WTC11 (cell line): ENCODE results near the gene BTN3A1. TPM values are rescaled to one million over a fixed set of nuclear protein-coding genes. Genes with fewer than 3 reads are reported as not detected.

Experiments
- ATAC-seq: fragments of 200-7000 bp; cut with Tn5 transposase; 2 replicates; pipeline ENCODE4 v1.10.0; 2021; ENCODE audit warnings: mild to moderate bottlenecking, moderate library complexity
- CTCF ChIA-PET: fragments of 300-600 bp; sonication (Branson Sonifier 250); formaldehyde crosslinking; loops from one replicate; lab custom pipeline; 2021; ENCODE audit warnings: antibody characterized with exemption; lab: Charles Lee
- POLR2A ChIA-PET: fragments of 350-600 bp; sonication (Branson Sonifier 250); formaldehyde crosslinking; loops from one replicate; lab custom pipeline; 2021; ENCODE audit warnings: antibody characterized with exemption; lab: Charles Lee
- DNase-seq: peaks from one replicate; pipeline ENCODE4 v3.0.0; 2021; ENCODE audit warnings: low spot score
- H3K27ac Mint-ChIP-seq: 2 replicates; pipeline ENCODE4 v1.8.0; 2021; ENCODE audit warnings: mixed read lengths
- H3K27me3 Mint-ChIP-seq: 2 replicates; pipeline ENCODE4 v1.8.0; 2021; ENCODE audit warnings: low read depth, mild to moderate bottlenecking, moderate library complexity, mixed read lengths
- H3K36me3 Mint-ChIP-seq: 2 replicates; pipeline ENCODE4 v1.8.0; 2021; ENCODE audit warnings: mixed read lengths
- H3K4me1 Mint-ChIP-seq: 2 replicates; pipeline ENCODE4 v1.8.0; 2022; ENCODE audit warnings: mixed read lengths
- H3K4me3 Mint-ChIP-seq: 2 replicates; pipeline ENCODE4 v1.8.0; 2021; ENCODE audit warnings: mild to moderate bottlenecking, moderate library complexity, mixed read lengths
- H3K9me3 Mint-ChIP-seq: 2 replicates; pipeline ENCODE4 v1.8.0; 2021; ENCODE audit warnings: mixed read lengths
- AFF4 ChIP-seq: sonication (generic); formaldehyde crosslinking; IDR thresholded peaks from 2 replicates; pipeline ENCODE4 v1.8.1; 2023; ENCODE audit warnings: mild to moderate bottlenecking, missing genetic modification reagents, borderline replicate concordance
- ATF3 ChIP-seq: sonication (generic); formaldehyde crosslinking; conservative IDR thresholded peaks from 2 replicates; pipeline ENCODE4 v1.8.1; 2022; ENCODE audit warnings: mild to moderate bottlenecking, missing genetic modification reagents
- ATF6 ChIP-seq: sonication (generic); formaldehyde crosslinking; IDR thresholded peaks from 2 replicates; pipeline ENCODE4 v1.8.1; 2023; ENCODE audit warnings: mild to moderate bottlenecking, missing genetic modification reagents
- CDX4 ChIP-seq: fragments of 250-450 bp; sonication (Bioruptor Pico); IDR thresholded peaks from 2 replicates; pipeline ENCODE4 v1.9.0; 2021; ENCODE audit warnings: moderate library complexity, mild to moderate bottlenecking, inconsistent platforms, borderline replicate concordance
- CREB1 ChIP-seq: sonication (generic); formaldehyde crosslinking; IDR thresholded peaks from 2 replicates; pipeline ENCODE4 v1.8.0; 2023; ENCODE audit warnings: mild to moderate bottlenecking, missing genetic modification reagents
- CREM ChIP-seq: sonication (generic); formaldehyde crosslinking; IDR thresholded peaks from 2 replicates; pipeline ENCODE4 v1.8.1; 2022; ENCODE audit warnings: mild to moderate bottlenecking, missing genetic modification reagents, moderate library complexity
- ELF4 ChIP-seq: sonication (generic); formaldehyde crosslinking; IDR thresholded peaks from 2 replicates; pipeline ENCODE4 v1.8.1; 2022; ENCODE audit warnings: low read depth, mild to moderate bottlenecking, moderate library complexity, missing genetic modification reagents
- ESRRA ChIP-seq: sonication (generic); formaldehyde crosslinking; IDR thresholded peaks from 2 replicates; pipeline ENCODE4 v1.8.1; 2022; ENCODE audit warnings: mild to moderate bottlenecking, missing genetic modification reagents, borderline replicate concordance
- IRF2 ChIP-seq: sonication (generic); formaldehyde crosslinking; IDR thresholded peaks from 2 replicates; pipeline ENCODE4 v1.8.0; 2022; ENCODE audit warnings: low read depth, missing genetic modification reagents, borderline replicate concordance
- JUN ChIP-seq: sonication (generic); formaldehyde crosslinking; IDR thresholded peaks from 2 replicates; pipeline ENCODE4 v1.8.0; 2023; ENCODE audit warnings: mild to moderate bottlenecking, missing genetic modification reagents
- MYBL2 ChIP-seq: sonication (generic); formaldehyde crosslinking; IDR thresholded peaks from 2 replicates; pipeline ENCODE4 v1.8.1; 2023; ENCODE audit warnings: mild to moderate bottlenecking, moderate library complexity, missing genetic modification reagents
- NFYB ChIP-seq: sonication (generic); formaldehyde crosslinking; conservative IDR thresholded peaks from 2 replicates; pipeline ENCODE4 v1.8.0; 2022; ENCODE audit warnings: low read depth, missing genetic modification reagents
- SMAD3 ChIP-seq: sonication (generic); formaldehyde crosslinking; IDR thresholded peaks from 2 replicates; pipeline ENCODE4 v1.8.0; 2022; ENCODE audit warnings: missing genetic modification reagents, mild to moderate bottlenecking, borderline replicate concordance
- SMAD4 ChIP-seq: sonication (generic); formaldehyde crosslinking; IDR thresholded peaks from 2 replicates; pipeline ENCODE4 v1.8.0; 2022; ENCODE audit warnings: mild to moderate bottlenecking, missing genetic modification reagents
- TP53 ChIP-seq: sonication (generic); formaldehyde crosslinking; IDR thresholded peaks from 2 replicates; pipeline ENCODE4 v1.8.1; 2023; ENCODE audit warnings: mild to moderate bottlenecking, missing genetic modification reagents
- ZNF317 ChIP-seq: sonication (generic); formaldehyde crosslinking; IDR thresholded peaks from 2 replicates; pipeline ENCODE4 v1.8.1; 2023; ENCODE audit warnings: low read depth, mild to moderate bottlenecking, moderate library complexity, missing genetic modification reagents, borderline replicate concordance
- ZNF396 ChIP-seq: fragments of 250-450 bp; sonication (Bioruptor Pico); IDR thresholded peaks from 2 replicates; pipeline ENCODE4 v1.8.0; 2021; ENCODE audit warnings: mild to moderate bottlenecking, moderate library complexity, borderline replicate concordance
- ZNF512 ChIP-seq: sonication (generic); formaldehyde crosslinking; IDR thresholded peaks from 2 replicates; pipeline ENCODE4 v1.8.1; 2022; ENCODE audit warnings: missing genetic modification reagents, borderline replicate concordance
- ZNF671 ChIP-seq: fragments of 250-450 bp; sonication (Bioruptor Pico); IDR thresholded peaks from 2 replicates; pipeline ENCODE4 v1.8.0; 2021; ENCODE audit warnings: mild to moderate bottlenecking
- total RNA-seq: library from RNA; stranded (reverse); gene quantifications from 3 replicates; pipeline ENCODE4 v1.2.3, GENCODE V29; 2021
- TF ChIP-seq, protein P1 (sequence below): sonication (generic); formaldehyde crosslinking; IDR thresholded peaks from 2 replicates; pipeline ENCODE4 v1.8.0; 2023; ENCODE audit warnings: missing genetic modification reagents

The BTN3A1 gene
- total RNA-seq, 1 experiment from 2014 or later: 4.5 TPM

DNA sequence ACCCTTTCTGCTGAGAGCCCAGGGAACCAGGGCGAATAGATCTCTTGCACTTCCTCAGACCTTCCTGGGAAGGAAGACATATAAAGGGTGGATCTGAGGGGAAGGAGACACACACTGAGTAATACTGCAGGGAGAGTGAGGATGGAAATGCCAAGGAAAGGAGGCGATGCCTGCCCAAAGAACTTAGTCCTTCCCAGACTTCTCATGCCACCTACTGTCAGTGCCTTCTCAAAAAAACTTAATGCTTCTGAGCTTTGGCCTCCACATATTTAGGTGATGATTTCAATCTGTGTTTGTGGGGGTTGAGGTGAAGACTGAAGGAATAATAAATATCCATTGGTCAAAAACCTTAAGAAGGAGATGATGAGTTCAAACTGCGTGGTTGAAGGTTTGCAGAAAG lies 9.7 kb downstream of the BTN3A1 start:
- Mint-ChIP-seq H3K27ac (no peak overlapping the region), H3K9me3 (peaks cover 4% of the 10 kb centered on the region), H3K4me1 (peaks cover 21% of the 10 kb centered on the region), H3K36me3 (peaks cover 2% of the 10 kb centered on the region; the same call in 1 of the 2 replicates), H3K27me3 (peaks cover 8% of the 10 kb centered on the region), H3K4me3 (no peak overlapping the region)
- CTCF ChIA-PET: interaction anchor here (0.9 to 1.3 kb wide), 3 partner anchors 9 to 70 kb away, joined by 3 to 14 read pairs (median 3); no protein-coding TSS in a partner anchor
- DNase-seq: no peak
- TF ChIP-seq JUN (CRISPR knock-in tag) (no peak), SMAD3 (no peak), ZNF671 (CRISPR knock-in tag) (no peak), SMAD4 (no peak), CREM (CRISPR knock-in tag) (no peak), ATF3 (CRISPR knock-in tag) (no peak), MYBL2 (CRISPR knock-in tag) (no peak)
- TF ChIP-seq, protein P1, sequence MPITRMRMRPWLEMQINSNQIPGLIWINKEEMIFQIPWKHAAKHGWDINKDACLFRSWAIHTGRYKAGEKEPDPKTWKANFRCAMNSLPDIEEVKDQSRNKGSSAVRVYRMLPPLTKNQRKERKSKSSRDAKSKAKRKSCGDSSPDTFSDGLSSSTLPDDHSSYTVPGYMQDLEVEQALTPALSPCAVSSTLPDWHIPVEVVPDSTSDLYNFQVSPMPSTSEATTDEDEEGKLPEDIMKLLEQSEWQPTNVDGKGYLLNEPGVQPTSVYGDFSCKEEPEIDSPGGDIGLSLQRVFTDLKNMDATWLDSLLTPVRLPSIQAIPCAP (CRISPR knock-in tag): no peak
- ATAC-seq: no peak
- POLR2A ChIA-PET: no interaction called here

GRCh38 chr6:26412228-26412627 lies 10.2 kb downstream of the BTN3A1 start:
- no peak overlapping the region for H3K27ac Mint-ChIP-seq
- ChIA-PET CTCF (interaction anchor here (0.9 to 1.3 kb wide), 3 partner anchors 8 to 71 kb away, joined by 3 to 14 read pairs (median 3); no protein-coding TSS in a partner anchor), POLR2A (no interaction called here)
- DNase-seq (no peak), ATAC-seq (peak; percentile 78)
- peaks cover 8% of the 10 kb centered on the region for H3K9me3 Mint-ChIP-seq
- H3K27me3 Mint-ChIP-seq: peaks cover 11% of the 10 kb centered on the region
- no peak overlapping the region for H3K4me3 Mint-ChIP-seq
- peaks cover 2% of the 10 kb centered on the region; the same call in 1 of the 2 replicates for H3K36me3 Mint-ChIP-seq
- peaks cover 21% of the 10 kb centered on the region for H3K4me1 Mint-ChIP-seq
- TF ChIP-seq NFYB: no peak
- TF ChIP-seq ZNF317: no peak
- no peak for TF ChIP-seq ZNF512 (CRISPR knock-in tag)
- TF ChIP-seq TP53 (CRISPR knock-in tag): no peak
- no peak for TF ChIP-seq ELF4 (CRISPR knock-in tag)
- no peak for TF ChIP-seq ZNF396 (CRISPR knock-in tag)
- TF ChIP-seq AFF4 (CRISPR knock-in tag): no peak
- no peak for TF ChIP-seq ATF3 (CRISPR knock-in tag)
- TF ChIP-seq IRF2 (CRISPR knock-in tag): no peak
- no peak for TF ChIP-seq ATF6 (CRISPR knock-in tag)
- no peak for TF ChIP-seq SMAD4
- TF ChIP-seq CREB1: no peak
- TF ChIP-seq ESRRA: no peak
- TF ChIP-seq CDX4 (CRISPR knock-in tag): no peak
- no peak for TF ChIP-seq CREM (CRISPR knock-in tag)
- TF ChIP-seq MYBL2 (CRISPR knock-in tag): no peak
